Activated CD4-positive, CD25-positive, alpha-beta regulatory T cell (primary cell): ENCODE measurements around the gene NCOA5.

Experiments
- DNase-seq, 4 experiments: peaks; one replicate each; lab custom pipeline; 2025; lab: John Stamatoyannopoulos, UW

The NCOA5 gene

DNA sequence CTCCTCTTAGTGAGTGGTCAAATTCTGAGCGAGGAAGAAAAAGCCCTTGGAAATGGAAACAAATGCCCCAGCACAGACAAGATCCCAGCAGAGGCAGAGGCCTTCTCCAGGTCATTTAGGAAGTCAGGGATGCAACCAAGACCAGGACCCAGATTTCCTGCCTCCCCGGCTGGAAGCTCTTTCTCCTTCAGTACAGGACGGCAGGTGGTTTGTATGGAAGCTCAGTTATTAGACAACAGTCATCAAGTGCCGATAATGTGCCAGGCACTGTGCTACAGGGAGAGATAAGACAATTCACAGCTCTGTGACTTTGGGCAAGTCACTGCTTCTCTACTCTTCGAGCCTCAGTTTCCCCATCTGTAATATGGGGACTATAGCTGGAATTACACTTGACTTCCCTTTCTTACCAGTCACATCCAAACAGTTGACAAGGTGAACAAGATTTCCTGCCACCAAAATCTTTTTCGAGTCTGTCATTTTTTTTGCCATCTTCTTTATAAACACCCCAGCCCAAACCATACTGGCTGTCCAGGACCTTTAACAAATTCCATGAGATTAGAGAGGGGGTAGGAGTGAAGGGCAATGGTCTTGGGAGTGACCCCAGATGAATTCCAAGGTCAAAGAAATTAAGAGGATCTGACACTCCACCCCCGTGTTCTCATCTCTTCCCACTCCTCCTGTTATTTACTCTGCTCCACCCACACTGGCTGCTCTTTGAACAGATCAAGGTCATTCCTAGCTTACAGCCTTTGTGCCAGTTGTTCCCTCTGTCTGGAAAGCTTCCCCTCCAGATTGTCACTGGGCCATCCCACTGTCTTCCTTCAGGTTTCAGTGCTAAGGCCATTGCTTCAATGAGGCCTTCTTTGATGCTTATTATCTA lies 75.0 kb downstream of the NCOA5 start:
- DNase-seq = no peak

DNA sequence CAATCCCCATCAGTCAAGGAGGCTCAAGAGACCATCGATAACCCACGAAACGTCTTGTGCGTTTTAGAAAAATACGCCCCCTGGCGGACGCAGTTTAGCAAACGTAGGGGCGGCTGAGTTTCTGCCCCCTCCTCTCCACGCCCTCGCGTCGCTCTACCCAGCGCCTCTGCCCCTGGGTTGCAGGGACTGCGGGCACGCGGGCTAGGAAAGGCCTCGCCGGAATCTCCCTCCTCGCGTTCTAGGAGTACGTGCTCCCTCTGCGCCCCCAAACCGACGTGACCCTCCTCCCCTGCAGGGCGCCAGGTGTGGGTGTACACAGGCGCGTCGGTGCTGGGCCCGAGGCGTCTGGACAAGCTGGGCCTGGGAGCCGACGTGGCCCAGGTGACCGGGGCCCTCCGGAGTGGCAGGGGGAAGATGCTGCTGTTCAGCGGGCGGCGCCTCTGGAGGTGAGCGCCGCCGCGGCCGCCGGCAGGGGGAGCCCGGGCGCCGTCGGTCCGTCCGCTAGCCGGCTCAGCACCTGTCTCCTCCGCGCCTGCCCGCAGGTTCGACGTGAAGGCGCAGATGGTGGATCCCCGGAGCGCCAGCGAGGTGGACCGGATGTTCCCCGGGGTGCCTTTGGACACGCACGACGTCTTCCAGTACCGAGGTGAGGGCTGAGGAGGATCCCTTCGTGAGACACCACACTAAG lies 75.8 kb downstream of the NCOA5 start:
- peak; percentile 36 to 63 (median 52) for DNase-seq

DNA sequence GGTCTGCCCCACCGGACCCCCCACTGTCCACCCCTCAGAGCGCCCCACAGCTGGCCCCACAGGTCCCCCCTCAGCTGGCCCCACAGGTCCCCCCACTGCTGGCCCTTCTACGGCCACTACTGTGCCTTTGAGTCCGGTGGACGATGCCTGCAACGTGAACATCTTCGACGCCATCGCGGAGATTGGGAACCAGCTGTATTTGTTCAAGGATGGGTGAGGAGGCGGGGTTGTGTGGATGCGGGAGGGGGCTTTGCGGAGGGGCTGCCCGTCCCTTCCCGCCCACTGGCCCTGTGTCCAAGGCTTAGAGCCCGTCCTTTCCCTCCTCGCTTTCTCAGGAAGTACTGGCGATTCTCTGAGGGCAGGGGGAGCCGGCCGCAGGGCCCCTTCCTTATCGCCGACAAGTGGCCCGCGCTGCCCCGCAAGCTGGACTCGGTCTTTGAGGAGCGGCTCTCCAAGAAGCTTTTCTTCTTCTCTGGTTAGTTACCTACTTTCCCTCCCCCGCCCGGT lies 76.4 kb downstream of the NCOA5 start:
- DNase-seq = no peak

DNA sequence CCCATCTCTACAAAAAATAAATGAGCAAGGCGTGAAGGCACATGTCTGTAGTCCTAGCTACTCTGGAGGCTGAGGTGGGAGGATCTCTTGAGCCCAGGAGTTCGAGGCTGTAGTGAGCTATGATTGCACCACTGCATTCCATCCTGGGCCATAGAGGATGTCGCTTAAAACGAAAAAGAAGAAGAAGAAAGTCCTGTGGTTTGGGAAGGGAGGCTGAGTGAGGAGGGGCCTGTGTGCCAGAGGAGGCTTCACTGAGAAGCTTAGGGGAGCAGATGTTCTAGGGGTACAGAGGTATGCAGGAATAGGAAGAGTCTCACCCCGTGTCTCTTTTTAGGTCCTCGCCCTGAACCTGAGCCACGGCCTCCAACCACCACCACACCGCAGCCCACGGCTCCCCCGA lies 76.8 kb downstream of the NCOA5 start:
- DNase-seq = no peak

GRCh38 chr20:46011631-46012482 lies 77.9 kb downstream of the NCOA5 start:
- DNase-seq = no peak
